GM23248 (cell line): ENCODE results near the gene FCER2.

Source experiments
- EZH2 ChIP-seq: fragments of 200-600 bp; sonication (generic); IDR thresholded peaks from 2 replicates; pipeline ENCODE4 v1.6.1; 2018; ENCODE audit warnings: antibody characterized with exemption, mild to moderate bottlenecking; ENCODE audit not compliant: insufficient read depth, poor library complexity, severe bottlenecking
- EZH2phosphoT487 ChIP-seq: fragments of 200-600 bp; sonication (generic); IDR thresholded peaks from 2 replicates; pipeline ENCODE4 v1.6.1; 2018; ENCODE audit warnings: antibody characterized with exemption, moderate library complexity, mild to moderate bottlenecking, low read depth; ENCODE audit not compliant: insufficient read depth

DNA sequence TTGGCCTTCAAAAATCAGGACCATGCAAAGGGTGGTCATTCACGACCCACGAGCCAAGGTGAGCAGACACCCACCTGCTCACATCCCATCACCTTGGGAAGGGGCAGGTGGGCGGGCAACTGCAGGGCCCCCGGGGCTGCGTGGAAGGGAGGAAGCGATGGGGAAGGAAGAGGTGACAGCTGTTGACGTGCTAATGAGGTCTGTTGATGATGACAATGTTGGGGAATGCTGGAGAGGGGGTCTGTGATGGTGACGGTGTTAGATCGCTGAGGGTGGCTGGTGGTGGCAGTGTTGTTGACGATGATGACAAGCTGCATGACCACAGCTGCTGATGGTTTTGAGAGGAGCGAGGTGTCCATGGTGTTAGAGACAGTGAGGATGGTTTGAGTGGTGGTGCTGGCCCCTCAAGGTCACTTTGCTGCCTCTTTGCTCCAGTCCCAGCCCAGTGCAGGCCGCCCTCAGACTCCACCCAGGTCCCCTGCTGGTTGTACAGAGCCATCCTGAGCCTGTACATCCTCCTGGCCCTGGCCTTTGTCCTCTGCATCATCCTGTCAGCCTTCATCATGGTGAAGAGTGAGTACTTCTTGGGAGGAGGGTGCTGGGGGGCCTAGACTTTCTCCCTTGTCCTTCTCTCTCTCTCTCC lies 24.1 kb downstream of the FCER2 start:
- TF ChIP-seq EZH2, result no peak
- TF ChIP-seq EZH2phosphoT487, result no peak
